ENCODE data around the gene UBE2J2. TPM values are rescaled to one million over a fixed set of nuclear protein-coding genes. Genes with fewer than 3 reads are reported as not detected.
"Not testable (repeated sequence)": the region's sequence is repeated elsewhere in the genome, so short reads cannot be mapped to it uniquely, and the experiment has no call there.

Gene UBE2J2
- 68.9 TPM for total RNA-seq

- peak; percentile 94 for DNase-seq (ENCODE audit: low spot score)
These were observed at the start of gene UBE2J2 for GRCh38 chr1:1273512-1274298. TSS of gene UBE2J2 (minus strand) at chr1:1273854. CDS start at chr1:1267992, 5,862 bp downstream.

DNA sequence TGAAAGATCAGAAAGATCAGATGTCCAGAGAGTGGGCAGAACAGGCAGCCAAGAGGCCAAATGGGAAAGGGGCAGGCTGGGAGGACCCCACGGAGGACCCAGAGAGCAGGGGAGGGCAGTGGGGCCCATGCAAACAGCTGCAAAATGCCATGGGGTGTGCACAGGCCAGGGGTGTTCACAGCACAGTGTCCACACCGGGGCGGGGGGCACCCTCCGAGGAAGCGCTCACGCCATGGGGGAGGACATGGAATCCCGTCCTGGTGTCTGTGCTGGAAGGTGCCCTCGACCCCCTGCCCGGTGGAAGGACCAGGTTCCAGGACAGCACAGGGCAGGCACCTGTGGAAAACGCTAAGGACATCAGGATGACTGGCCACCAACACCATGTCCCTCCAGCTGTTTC lies 49.3 kb upstream of the UBE2J2 start:
- no peak for DNase-seq (ENCODE audit: low spot score)

DNA sequence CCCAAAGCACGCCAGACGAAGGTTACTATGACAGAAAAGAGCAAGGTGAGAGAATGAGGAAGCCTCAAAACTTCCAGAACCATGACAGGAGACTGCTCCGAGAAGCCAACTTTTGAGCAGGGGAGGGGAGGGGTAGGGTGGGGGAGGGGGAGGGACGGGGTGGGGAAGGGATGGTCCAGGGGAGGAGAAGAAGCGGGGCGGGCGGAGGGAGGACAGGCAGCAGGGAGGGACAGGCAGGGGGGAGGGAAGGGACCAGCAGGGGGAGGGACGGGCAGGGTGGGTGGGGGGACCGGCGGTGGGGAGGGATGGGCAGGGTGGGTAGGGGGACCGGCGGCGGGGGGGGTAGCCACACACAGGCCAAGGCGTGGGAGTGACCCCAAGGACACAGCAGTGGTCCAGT lies 48.8 kb upstream of the UBE2J2 start:
- no peak for DNase-seq (ENCODE audit: low spot score)

DNA sequence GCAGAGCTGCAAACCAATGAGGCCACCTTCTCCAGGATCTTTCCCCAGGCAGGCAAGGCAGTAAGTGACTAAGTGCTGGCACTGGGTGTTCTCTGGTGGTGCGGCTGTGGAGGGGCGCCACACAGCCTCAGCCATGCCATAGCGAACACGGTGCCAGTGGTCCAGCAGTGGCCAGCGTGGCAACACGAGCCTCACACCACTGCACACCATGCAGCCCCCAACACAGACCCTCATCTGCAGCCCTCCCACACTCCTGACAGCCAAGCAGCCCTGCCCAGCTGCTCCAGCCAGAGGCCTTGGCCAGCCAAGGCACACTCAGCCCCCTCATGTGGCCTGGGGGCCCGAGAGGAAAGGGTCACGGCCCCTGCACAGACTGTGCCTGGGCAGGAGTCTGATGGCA lies 47.8 kb upstream of the UBE2J2 start:
- DNase-seq (ENCODE audit: low spot score), result no peak

DNA sequence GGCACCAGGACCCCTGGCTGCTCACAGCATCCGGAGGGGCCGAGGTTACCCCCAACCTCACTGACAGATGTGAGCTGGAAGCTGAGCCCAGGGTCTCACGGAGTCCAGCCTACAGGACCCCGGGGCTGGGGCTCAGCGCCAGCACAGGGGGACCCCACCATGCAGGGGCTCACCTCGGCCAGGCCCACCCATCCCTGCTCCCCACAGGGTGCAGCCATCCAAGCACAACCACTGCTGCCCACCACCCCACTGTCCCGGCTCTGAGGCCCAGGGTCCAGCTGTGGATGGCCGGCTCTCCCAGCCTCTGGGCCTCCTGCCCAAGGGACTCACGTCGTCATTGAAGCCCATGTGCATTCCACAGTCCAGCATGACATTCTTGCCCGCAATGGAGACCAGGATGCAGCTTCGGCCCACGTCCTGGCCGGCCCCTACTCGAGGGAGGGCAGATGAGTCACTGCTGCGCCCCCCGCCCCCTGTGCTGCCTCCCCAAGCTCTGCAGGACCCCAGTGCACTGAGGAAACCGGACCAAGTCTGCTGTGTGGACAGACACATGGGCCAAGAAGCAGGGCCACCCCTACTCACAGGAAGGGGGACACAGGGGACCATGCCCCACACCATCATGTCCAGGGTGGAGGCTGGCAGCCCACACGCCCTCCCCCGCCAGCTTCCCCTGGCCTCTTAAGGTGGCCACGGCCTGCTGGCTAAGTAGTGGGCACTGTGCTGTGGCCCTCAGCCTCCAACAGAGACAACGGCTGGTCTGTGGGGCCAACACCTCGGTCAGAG lies 47.2 kb upstream of the UBE2J2 start:
- DNase-seq (ENCODE audit: low spot score), result no peak

- DNase-seq (ENCODE audit: low spot score), result no peak
These were observed 45.9 kb upstream of the UBE2J2 start for GRCh38 chr1:1319646-1319941.

- DNase-seq (ENCODE audit: low spot score), result no peak
These were observed 45.4 kb upstream of the UBE2J2 start for GRCh38 chr1:1318777-1319645.

GRCh38 chr1:1318131-1318652 lies 44.5 kb upstream of the UBE2J2 start:
- peak; percentile 77 for DNase-seq (ENCODE audit: low spot score)

DNA sequence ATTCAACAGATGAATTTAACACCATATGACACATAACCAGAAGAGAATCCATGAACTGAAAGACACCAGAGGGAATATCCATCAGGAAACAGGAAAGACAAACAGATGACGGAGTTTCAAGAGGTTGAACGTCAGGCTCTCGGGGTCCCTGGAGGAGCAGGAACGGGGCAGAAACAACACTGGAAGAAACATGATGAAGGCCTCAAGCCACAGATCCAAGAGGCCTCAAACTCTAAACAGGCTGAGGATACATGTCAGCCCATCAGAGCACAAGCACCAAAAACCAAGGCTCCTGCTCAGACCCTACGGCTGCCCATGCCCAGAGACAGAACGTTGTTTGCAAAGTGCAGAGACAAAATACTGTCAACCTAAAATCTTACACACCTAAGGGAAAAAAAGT lies 43.8 kb upstream of the UBE2J2 start:
- DNase-seq (ENCODE audit: low spot score), result no peak

GRCh38 chr1:1316199-1316598 lies 42.5 kb upstream of the UBE2J2 start:
- not testable (repeated sequence) for DNase-seq (ENCODE audit: low spot score)

DNA sequence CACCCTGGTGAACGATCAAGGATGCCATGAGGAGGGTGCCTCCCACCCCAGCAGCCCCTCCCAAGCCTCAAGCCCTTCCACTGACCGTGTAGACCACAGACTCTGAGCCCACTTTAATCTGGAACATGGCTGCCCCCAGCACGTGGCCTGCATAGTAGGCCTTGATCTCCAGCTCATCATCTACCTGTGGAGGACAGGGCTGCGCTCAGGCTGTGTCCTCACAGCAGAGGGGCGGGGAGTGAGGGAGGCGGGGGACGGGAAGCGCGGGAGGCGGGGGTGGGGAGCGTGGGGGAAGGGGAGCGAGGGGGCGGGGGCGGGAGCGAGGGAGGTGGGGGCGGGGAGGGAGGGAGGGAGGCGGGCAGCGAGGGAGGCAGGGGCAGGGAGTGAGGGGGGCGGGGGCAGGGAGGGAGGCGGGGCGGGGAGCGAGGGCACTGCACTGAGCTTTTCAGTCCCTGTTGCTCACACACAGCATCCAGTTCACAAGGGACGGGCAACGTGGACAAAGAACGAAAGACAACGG lies 41.8 kb upstream of the UBE2J2 start:
- no peak for DNase-seq (ENCODE audit: low spot score)

DNA sequence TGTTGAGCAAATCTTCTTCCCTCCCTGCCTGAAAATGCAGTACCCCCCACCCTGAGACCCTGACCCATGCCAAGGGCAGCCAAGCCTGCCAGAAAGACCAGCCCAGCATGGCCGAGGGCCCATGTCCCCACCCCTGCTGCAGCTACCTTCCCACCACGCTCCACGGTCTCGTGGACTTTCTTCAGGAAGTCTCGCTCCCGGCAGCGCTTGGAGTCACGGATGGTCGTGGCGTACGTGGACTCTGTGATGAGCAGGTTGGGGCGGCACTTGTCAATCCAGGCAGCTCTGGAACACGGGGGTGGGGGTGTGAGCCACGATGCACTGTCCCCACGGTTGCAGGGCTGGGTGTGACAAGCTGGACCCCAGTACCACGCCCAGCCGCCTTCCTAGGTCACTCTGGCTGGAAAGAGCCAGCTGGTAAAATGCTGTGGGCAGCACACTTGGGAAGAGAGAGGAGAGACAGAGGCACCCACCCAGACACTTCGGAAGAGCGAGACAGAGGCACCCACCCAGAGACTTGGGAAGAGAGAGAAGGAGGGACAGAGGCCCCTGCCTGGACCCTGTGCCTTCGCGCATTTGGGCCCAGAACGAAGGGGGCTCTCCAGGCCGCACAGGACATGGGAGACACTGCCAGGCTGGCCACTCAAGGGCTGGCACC lies 41.2 kb upstream of the UBE2J2 start:
- no peak for DNase-seq (ENCODE audit: low spot score)

GRCh38 chr1:1314237-1314586 lies 40.6 kb upstream of the UBE2J2 start:
- no peak for DNase-seq (ENCODE audit: low spot score)

GRCh38 chr1:1313500-1314236 lies 40.0 kb upstream of the UBE2J2 start:
- no peak for DNase-seq (ENCODE audit: low spot score)

DNA sequence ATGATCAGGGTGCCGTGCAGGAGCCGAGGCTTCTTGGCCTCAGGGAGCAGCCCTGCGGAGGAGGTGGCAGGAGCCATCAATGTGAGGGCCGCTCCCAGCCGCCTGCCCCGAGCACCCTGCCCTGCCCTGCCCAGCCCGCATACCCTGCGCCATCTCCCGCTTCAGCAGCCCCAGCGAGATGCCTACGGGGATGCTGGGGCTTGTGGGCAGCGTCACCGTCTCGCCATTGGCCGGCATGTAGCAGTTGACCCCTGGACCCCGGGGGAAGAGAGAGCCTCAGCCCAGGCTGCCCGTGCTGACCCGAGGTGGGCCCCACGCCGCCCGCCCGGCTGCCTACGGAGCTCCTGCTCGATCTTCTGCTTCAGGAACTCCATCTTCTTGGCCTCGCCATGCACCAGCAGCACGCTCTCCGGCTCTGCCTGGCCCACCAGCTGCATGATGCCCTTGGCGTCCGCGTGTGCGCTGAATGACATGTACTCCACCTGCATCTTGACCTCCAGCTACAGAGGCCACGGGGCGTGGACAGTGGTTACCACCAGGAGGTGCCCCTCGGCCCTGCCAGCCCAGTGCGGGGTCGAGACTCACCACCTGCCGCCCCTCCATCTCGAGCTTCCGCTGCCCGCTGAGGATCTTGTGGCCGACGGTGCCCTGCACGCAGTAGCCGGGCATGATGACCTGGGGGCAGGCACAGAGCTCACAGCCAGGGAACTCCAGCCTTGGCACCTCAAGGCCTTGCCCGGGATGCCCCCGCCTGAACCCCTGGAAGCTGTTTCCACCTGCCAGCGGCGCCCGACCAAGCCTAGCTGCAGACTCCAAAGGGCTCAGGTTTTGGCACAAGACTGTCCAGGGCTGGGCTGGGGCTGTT lies 39.0 kb upstream of the UBE2J2 start:
- DNase-seq (ENCODE audit: low spot score), result no peak

- DNase-seq (ENCODE audit: low spot score), result no peak
These were observed 37.8 kb upstream of the UBE2J2 start for GRCh38 chr1:1311107-1312104.

DNA sequence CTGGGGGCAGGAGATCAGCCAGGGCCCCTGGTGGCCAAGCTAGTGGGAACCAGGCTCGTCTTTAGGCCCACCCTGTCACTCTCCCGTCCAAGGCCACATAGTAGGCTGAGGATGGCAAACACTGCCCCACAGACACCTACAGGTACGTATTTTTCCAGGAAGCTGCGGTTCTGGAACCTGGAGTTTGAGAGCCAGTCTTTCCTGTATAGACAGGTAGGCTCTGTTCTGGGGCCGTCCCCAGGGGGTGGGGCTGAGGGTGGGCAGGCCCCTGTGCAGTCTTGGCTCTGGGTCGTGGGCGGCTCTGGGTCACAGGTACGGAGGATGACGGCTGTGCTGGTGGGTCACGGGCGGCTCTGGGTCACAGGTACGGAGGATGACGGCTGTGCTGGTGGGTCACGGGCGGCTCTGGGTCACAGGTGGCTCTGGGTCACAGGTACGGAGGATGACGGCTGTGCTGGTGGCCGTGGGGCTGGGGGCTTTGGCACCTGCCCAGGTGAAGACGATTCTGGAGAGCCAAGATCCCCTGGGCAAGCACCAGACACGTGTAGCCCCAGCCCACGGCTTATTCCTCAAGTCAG lies 36.9 kb upstream of the UBE2J2 start:
- DNase-seq (ENCODE audit: low spot score), result no peak

- no peak for DNase-seq (ENCODE audit: low spot score)
These were observed 36.4 kb upstream of the UBE2J2 start for GRCh38 chr1:1310109-1310385.
